Measurements from ENCODE around the gene UBXN2A.
"Not testable (repeated sequence)": the region's sequence is repeated elsewhere in the genome, so short reads cannot be mapped to it uniquely, and the experiment has no call there.

UBXN2A gene

DNA sequence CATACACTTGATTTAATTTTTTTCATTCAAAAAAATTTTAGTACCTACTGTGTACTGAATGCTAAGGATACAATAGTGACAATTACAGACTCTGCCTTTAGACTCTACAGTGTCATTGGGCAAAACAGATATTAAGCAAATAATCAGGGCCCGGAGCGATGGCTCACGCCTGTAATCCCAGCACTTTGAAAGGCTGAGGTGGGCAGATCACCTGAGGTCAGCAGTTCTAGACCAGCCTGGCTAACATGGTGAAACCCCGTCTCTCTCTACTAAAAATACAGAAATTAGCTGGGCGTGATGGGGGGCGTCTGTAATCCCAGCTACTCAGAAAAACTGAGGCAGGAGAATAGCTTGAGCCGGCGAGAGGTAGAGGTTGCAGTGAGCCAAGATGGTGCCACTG is 1.4 kb downstream of the UBXN2A start:
- DNase-seq (ENCODE audit: low read depth), result no peak

DNA sequence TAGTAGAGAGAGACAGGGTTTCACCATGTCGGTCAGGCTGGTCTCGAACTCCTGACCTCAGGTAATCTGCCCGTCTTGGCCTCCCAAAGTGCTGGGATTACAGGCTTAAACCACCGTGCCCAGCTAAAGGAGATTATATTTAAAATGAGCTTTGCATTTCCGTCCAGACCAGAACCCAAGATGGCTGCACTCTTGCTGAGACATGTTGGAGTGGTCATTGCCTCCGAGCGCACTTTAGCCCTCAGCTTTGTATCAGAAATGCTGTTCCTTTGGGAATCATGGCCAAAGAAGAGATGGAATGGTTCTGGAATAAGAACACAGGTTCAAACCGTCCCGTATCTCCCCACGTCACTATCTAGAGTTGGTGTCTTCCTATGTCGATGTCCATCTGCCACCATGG is 3.4 kb downstream of the UBXN2A start:
- no peak for DNase-seq (ENCODE audit: low read depth)

DNA sequence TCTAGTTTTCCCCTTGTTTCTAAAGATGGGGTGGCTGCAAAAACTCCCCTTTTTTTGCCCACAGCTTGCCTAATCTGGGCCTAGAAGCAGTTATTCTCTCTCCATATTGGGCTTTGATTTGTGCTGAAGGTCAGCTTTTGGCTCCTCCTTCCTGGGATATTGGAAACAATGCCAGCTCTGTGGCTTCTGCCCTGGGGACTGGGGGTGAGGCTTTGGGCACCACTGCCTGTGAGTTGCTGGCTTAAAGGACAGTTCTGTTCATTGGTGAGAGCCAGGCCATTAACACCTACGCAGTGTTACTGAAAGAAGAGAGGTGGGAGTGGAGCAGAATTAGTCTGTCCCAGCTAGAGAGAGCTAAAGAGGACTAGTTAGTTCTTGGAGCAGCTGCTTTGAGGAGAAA is 4.3 kb downstream of the UBXN2A start:
- no peak for DNase-seq (ENCODE audit: low read depth)

DNA sequence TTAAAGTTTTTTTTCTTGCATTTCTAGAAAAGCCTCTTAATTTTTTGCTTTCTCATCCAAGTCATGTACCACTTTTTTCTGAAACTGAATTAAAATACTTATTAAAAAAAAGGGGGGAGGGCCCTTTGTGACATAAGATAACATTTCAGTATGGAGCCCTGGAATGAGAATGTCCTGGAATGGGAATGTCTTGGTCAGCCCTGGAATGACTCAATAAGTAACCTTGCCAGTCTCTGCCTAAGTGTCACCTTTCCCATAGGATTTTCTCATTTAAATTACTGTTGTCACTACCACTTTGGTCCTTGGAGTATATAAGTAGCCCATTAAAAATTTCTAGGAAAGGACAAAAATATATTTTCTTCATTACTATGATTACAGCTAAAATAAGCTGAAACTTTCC is 4.7 kb downstream of the UBXN2A start:
- DNase-seq (ENCODE audit: low read depth), result no peak

DNA sequence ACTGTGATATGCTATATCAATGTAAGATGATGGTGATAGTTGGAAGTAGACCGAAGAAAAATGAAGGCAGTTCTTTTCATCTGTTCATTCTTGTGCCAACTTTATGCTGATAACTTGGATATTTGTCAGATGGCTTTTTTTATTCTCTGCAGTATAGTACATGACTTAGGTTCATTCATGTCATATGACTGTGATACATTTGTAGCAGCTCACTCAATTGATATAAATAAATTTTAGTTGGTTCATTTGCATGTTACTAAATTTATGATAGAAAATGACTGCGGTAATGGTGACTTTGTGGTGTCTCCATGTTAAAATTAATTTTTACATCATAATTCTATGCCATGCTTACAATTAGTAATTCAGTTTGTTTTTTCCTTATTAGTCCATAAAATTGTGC is 7.1 kb downstream of the UBXN2A start:
- no peak for DNase-seq (ENCODE audit: low read depth)

DNA sequence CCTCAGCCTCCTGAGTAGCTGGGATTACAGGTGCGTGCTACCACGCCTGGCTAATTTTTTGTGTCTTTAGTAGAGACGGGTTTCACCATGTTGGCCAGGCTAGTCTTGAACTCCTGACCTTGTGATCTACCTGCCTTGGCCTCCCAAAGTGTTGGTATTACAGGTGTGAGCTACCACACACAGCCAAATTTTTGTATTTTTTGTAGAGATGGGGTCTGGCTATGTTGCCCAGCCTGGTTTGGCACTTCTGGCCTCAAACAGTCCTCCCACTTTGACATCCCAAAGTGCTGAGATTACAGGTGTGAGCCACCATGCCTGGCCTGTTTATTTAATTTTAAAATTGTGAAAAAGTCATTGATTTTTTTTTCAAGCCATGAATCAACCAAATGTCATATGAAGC is 12.3 kb downstream of the UBXN2A start:
- not testable (repeated sequence) for DNase-seq (ENCODE audit: low read depth)

DNA sequence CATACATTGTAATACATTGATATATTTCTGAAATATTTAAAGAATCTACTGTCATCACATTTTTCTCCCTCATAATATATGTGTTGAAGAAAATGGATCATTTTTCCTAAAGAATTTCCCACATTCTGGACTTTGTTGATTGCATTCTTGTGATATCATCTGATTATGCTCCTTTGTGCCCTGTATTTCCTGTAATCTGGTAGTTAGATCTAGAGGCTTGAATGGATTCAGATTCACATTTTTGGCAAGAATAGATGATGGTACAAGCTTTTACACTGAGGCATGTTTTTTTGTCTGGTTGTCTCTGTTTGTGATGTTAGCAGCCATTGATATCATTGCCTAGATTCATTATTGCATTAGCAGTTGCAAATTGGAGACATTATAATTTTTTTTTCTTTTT is 13.4 kb downstream of the UBXN2A start:
- no peak for DNase-seq (ENCODE audit: low read depth)

DNA sequence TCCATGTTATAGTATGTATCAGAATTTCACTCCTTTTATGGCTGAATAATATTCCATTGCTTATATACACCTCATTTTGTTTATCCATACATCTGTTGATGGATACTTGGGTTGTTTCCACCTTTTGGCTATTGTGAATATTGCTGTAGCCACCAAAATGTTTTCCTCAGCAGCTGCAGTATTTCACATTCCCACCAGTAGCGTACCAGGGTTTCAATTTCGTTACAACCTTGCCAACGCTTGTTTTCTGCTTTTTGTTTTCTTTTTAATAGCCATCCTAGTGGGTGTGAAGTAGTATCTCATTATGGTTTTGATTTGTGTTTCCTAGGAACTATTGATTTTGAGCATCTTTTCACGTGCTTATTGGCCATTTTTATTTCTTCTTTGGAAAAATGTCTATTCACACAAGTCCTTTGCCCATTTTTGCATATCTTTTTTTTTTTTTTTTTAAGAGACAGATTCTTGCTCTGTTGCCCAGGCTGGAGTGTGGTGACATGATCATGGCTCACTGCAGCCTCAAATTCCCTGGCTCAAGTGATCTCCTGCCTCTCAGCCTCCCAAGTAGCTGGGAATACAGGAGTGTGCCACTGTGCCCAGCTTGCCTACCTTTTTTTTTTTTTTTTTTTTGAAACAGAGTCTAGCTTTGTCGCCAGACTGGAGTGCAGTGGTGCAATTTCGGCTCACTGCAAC is 14.2 kb downstream of the UBXN2A start:
- no peak for DNase-seq (ENCODE audit: low read depth)

DNA sequence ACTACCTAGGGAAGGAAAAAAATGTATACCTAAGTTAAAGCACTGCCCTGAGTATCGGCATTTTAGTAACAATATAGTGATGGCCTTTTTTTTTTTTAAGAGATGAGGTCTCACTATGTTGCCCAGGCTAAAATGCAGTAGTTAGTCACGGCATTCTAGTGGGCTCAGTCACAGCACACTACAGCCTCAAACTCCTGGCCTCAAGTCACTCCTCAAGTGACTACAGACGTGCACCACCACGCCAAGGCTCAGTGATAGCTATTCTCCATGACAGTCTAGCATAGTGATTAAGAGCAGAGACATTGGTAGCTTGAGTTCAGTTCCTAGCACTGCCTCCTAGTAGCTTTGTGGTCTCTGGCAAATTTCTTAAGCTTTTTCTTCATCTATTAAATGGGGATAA is 27.6 kb downstream of the UBXN2A start:
- no peak for DNase-seq (ENCODE audit: low read depth)

DNA sequence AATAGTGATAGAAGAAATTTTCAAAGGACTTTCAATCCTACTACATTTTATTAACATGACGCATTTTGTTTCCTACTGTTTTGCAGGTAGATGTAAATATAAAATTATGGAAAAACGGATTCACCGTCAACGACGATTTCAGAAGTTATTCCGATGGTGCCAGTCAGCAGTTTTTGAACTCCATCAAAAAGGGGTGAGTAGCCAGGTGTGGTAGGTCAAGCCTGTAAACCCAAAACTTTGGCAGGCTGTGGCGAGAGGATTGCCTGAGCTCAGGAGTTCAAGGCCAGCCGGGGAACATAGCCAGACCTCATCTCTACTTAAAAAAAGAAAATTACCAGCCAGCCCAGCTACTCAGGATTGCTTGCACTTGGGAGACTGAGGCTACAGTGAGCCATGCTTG is 36.6 kb downstream of the UBXN2A start:
- no peak for DNase-seq (ENCODE audit: low read depth)

DNA sequence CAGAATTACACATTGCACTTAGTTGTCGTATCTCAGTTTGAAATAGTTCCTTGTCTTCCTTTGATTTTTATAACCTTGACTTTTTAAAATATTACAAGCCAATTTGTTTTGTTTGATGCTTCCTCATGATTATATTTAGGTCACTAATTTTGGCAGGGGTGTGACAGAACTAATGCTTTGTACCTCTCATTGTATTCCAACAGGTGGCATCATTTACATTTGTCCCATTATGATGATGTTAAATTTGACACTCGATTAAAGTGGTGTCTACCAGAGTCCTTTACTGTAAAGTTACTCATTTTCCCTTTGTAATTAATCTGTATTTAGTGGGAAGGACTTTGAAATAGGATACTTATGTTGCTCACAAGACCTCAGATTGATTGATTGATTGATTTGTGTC is 48.1 kb downstream of the UBXN2A start:
- no peak for DNase-seq (ENCODE audit: low read depth)

DNA sequence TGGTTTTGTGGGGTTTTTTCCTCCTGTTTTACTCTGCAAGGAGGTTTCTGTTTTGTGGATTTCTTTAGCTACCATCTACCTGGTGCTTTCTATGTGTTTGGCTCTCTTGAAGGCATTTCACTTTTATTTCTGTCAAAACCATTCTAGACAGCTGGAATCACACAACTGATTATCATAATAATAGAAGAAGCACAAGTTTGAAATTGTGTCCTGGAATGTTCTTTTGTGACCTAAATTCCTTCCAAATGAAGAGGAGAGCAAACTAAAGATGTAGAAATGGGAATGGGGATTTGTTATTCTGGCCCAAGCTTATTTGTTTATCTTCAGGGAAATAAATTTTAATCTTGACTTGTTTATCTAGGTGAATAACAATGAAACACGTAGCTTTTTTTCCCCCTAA is 52.7 kb downstream of the UBXN2A start:
- DNase-seq (ENCODE audit: low read depth), result no peak

DNA sequence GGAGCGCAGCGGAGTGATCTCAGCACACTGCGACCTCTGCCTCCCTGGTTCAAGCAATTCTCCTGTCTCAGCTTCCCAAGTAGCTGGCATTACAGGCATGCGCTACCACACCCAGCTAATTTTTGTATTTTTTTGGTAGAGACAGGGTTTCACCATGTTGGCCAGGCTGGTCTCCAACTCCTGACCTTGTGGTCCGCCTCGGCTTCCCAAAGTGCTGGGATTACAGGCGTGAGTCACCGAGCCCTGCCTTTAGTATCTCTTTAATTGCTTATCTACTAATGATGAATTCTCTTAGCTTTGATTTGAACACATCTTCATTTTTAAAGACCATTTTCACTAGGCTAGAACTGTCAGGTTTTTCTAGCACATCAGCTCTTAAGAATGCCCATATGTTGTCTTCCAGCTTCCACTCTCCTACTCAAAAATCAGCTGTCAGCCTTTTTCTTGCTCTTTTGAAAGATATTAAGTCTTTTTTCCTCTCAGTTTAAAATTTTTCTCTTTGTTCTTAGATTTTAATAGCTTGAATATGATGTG is 53.5 kb downstream of the UBXN2A start:
- DNase-seq (ENCODE audit: low read depth), result no peak

DNA sequence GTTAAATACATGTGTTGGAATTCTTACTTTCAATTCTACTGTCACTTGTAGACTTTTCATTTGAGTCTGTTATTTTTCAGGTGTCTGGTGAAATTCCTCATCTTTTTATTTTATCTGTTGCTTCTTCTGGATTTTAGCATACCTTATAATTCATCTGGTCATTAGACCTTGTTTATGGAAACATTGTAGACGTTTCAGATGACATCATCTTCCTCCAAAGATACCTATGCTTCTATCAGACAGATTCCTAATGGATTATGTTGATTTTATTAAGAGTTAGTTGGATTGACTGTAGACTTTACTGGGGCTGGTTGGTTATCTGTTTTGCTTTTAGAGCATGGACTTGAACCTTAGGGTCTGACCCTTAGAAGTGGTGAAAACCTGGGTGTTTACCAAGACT is 54.3 kb downstream of the UBXN2A start:
- DNase-seq (ENCODE audit: low read depth), result no peak

DNA sequence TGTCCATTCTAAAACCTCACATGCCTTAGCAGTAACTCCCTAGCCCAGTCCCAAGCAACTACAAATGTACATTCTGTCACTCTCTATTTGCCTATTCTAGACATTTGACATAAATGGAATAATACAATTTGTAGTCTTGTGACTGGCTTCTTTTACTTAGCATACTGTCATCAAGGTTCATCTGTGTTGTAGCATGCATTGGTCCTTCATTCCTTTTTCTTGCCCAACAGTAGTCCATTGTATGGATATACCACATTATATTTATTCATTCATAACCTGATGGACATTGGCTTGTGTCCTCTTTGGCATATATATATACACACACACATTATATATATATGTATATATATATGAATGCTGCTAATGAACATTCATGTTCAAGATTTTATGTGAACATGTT is 67.4 kb downstream of the UBXN2A start:
- no peak for DNase-seq (ENCODE audit: low read depth)

DNA sequence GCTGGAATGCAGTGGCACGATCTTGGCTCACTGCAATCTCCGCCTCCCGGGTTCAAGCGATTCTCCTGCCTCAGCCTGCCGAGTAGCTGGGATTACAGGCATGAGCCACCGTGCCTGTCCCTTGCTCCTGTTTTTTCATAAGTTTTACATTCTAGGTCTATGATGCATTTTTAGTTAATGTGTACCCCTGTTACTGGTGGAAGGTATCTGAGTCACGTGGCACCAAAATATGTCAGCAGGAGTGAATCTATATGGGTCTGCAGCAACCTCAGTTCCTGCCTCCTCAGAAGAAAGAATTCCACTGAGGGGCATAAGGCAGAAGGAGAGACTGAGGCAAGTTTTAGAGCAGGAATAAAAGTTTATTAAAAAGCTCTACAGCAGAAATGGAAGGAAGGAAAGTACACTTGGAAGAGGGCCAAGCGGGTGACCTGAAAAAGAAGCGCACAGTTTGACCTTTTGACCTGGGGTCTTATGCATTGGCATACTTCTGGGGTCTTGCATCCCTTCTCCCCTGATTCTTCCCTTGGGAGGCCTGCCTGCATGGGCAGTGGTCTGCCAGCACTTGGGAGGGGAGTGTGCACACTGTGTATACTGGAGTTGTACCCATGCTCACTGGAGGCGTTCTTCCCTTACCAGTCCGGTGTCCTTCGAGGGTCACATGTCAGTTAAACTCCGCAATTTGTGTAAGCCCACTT is 68.6 kb downstream of the UBXN2A start:
- no peak for DNase-seq (ENCODE audit: low read depth)

DNA sequence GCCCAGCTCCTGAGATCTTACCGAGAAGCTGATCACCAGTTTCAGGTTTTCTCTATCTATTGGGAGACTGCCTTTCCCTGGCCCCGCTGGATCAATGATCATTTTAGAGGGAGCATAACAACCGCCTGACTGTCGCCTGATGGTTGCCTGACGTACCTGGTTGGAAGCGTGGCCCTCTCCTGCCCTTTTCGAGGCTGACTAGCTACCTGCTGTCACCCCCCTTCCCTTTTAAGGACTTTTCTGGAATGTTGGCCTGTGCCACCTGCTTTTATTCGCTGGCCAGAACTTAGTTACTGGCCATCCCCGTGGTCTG is 69.1 kb downstream of the UBXN2A start:
- DNase-seq (ENCODE audit: low read depth), result no peak

DNA sequence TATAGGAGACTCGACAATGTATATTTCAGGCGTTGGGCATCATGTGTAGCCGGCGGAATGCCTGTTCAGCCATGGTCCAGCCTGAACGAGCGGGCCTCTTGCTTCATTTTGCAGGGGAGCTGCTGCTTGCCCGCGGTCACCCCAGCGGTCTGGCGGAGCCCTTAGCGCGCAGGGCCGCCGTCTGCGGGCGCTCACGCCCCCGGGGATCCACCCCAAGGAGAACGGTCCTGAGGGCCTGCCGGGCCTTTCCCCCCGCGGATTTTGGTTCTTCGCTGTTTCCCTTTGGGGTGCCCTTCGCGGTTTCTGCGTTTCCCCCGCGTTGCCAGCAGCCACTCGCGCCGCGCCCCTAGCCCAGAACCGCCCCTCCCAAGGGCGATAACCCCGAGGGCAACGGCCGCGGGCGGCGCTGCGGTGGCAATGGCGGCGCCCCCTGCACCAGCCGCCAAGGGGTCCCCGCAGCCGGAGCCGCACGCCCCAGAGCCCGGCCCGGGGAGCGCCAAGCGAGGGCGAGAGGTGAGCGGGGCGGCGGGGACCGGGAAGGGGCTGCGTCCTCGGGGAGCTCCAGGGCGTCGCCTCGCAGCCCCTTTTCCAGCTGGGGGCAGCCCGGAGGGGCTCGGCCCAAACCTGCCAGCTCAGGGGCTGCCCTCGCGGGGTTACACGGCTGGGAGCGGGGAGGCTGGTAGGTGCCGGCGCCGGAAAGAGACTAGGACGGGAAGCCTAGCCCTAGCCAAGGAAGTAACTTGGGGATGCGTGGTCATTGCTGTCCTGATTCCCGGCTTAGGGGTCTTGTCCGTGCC is 69.6 kb downstream of the UBXN2A start, which contains the start of gene MFSD2B:
Gene MFSD2B (plus strand): TSS at position 406 of the 797 bp plus-strand sequence. CDS start 12 bp downstream, at position 418.
- DNase-seq (ENCODE audit: low read depth), result no peak

DNA sequence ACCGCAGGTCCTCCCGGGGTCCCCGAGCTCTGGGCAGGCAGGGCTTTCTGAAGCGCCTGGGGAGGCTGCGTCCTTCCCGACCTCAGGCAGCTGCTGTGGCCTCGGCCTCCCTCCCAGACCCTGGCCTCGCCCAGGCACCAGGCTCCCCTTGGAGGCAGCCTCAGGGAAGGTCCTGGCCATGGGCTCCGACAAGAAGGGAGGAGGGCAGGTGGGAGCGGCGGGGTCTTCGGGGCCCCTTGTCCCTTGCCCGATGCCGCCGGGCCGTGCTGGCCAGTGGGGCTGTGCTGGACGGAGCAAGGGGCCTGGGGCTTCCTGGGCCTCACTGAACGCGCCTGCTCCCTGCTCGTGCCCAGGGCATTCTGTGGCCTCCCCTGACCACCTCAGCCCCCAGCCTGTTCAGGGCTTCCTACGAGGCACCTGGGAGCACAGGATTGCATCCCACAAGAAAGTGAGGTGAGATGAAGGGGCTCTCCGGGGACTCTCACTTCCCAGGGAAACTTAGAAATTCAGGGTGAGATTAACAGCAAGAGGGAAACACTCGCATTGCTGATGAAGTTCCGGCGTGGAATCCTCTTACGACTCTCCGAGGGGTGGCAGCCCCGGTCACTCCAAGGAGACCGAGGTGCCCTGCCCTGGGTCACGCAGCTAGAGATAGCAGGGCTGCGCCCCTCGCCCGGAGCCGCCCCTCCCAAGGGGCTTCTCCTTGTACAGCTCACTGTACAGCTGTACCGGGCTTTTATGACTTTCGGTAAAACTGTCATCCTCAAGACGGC is 70.4 kb downstream of the UBXN2A start:
- DNase-seq (ENCODE audit: low read depth), result no peak

DNA sequence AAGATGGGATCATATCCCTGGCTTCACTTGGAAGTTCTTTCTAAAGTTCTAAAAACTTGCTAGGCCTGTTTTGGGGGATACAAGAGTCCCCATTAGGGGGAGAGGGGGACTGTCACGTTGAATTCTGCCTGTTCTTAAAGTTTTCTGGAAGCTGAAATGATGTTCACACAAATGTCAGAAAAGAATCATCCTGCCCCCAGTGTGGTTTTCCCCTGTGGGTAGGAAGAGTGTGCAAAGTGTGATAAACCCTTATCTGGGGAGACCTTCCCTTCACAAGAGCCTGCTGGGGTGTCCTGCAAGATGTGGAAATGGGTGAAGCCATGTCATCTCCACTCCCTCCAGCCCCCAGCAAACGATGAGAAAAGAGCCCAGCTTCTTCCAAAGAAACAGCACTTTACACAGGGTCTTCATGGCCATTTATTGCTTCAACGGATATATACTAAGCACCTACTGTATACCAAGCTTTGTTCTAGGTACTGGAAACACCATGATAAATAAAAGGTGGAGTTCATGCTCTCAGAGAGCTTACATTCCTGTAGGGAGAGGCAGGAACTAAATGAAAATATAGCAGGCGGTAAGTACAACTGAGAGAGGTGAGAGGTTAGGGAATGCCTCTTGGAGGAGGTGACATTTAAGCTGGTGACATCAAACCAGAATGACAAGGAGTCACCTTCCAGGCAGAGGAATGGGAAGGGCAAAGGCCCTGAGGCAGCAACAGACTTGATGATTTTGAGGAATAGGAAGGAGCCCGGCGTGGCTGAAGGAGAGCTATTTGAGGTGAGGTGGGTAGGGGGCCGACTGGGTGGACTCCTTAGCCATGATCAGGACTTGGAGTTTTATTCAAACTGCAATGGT is 71.2 kb downstream of the UBXN2A start:
- DNase-seq (ENCODE audit: low read depth), result no peak

DNA sequence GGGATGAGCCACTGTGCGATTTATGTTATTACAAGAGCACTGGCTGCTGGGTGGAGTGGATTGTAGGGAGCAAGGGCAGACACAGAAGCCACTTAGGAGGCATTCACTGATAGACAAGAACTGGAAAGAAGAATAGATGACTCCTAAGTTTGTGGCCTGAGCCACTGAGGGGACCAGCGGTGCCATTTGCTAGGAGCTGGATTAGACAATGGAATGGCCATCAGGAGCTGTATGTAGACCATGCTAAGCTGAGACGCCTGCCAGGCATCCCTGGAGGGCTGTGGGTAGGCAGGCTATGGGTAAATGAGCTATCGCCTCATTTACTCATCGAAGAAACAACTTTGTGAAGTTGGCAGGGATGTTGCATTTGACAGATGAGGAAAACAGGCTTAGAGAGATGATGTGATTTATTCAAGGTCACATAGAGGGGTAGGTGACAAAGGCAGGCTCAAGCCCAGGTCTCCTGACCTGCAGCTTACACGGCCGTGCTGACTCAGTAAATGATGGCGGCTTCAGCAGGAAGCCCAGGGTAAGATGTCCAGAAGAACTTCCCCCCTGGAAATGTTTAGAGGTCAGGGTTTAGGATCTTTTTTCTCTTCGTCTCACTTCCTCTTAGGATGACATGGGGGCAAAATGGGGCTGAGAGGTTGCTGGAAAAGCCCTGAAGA is 72.4 kb downstream of the UBXN2A start:
- DNase-seq (ENCODE audit: low read depth), result no peak
